ENCODE measurements around the gene TGFBI.
A peak's percentile ranks its signal among the peaks of the same experiment; 100 is the strongest.

The TGFBI gene

GRCh38 chr5:136051486-136052220 is 22.9 kb downstream of the TGFBI start:
- DNase-seq, result no peak

- no peak for DNase-seq
Measured at GRCh38 chr5:136052692-136053335, 24.0 kb downstream of the TGFBI start.

GRCh38 chr5:136053336-136054141 is 24.8 kb downstream of the TGFBI start:
- no peak for DNase-seq

GRCh38 chr5:136054142-136055019 is 25.6 kb downstream of the TGFBI start:
- DNase-seq, result no peak

GRCh38 chr5:136055612-136056309 is 27.0 kb downstream of the TGFBI start:
- DNase-seq, result no peak

- DNase-seq, result no peak
Measured at GRCh38 chr5:136056336-136056735, 27.5 kb downstream of the TGFBI start.

- DNase-seq, result no peak
Measured at GRCh38 chr5:136056771-136057335, 28.1 kb downstream of the TGFBI start.

- no peak for DNase-seq
Measured at GRCh38 chr5:136057401-136058038, 28.7 kb downstream of the TGFBI start.

- no peak for DNase-seq
Measured at GRCh38 chr5:136058039-136058971, 29.5 kb downstream of the TGFBI start.

- DNase-seq, result no peak
Measured at GRCh38 chr5:136058972-136059354, 30.2 kb downstream of the TGFBI start.

- DNase-seq, result no peak
Measured at GRCh38 chr5:136060963-136061362, 32.2 kb downstream of the TGFBI start.

- no peak for DNase-seq
Measured at GRCh38 chr5:136061630-136062365, 33.0 kb downstream of the TGFBI start.

GRCh38 chr5:136062366-136063274 is 33.8 kb downstream of the TGFBI start:
- DNase-seq, result peak; percentile 5 to 60

- DNase-seq, result no peak
Measured at GRCh38 chr5:136063778-136064465, 35.1 kb downstream of the TGFBI start.

- DNase-seq, result peak in 1 of 2 experiments; percentile 29
Measured at GRCh38 chr5:136064510-136064909, 35.7 kb downstream of the TGFBI start.

- no peak for DNase-seq
Measured at GRCh38 chr5:136065588-136065987, 36.8 kb downstream of the TGFBI start.

- peak in 1 of 2 experiments; percentile 32 for DNase-seq
Measured at GRCh38 chr5:136066661-136067271, 38.0 kb downstream of the TGFBI start.
